ENCODE measurements around the gene SPAG17. TPM values are rescaled to one million over a fixed set of nuclear protein-coding genes. Genes with fewer than 3 reads are reported as not detected.
A peak's percentile ranks its signal among the peaks of the same experiment; 100 is the strongest.

The SPAG17 gene
- total RNA-seq, 1 experiment from 2014 or later: not detected

DNA sequence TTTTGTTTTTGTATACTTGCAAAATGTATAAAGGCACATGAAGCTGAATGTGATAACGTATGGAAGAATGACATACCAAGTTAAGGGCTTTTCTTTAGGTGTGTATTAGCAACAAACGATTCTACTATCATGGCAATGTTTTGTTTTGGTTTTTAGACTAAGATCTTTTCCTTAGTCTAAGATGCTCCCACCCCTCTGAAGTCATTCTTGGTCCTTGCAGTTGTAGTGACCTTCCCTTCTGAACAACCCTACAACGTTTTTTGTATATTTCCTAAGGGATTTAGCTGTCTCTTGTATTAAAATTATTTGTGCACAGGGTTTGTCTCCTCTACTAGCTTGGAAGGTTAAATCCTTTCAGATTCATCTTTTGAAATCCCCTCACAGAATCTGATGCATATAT is 61.0 kb downstream of the SPAG17 start:
- Histone ChIP-seq H2AFZ (ENCODE audit: low read length) (no peak overlapping the region), H3K9me2 (replicated peaks; ENCODE audit: low read length) (no peaks in the 10 kb centered on the region), H3K36me3 (ENCODE audit: low read depth, low read length) (no peaks in the 10 kb centered on the region), H3K79me2 (ENCODE audit: low read length) (no peaks in the 10 kb centered on the region), H4K20me1 (ENCODE audit: low read length) (no peaks in the 10 kb centered on the region), H3K4me3 (ENCODE audit: low read length) (no peak overlapping the region), H3F3A (ENCODE audit: low read length, unreplicated experiment) (no peaks in the 10 kb centered on the region), H3K9ac (ENCODE audit: low read length) (no peak overlapping the region), H3K27ac (ENCODE audit: low read length) (no peak overlapping the region), H3K27me3 (ENCODE audit: low read length) (no peaks in the 10 kb centered on the region), H3K4me1 (ENCODE audit: insufficient read depth, low read length) (peaks cover 34% of the 10 kb centered on the region), H3K4me2 (ENCODE audit: low read length) (no peak overlapping the region), H3K9me3 (ENCODE audit: low read length) (no peaks in the 10 kb centered on the region)
- CTCF ChIA-PET: no interaction called here
- DNase-seq: no peak
- POLR2A ChIA-PET (ENCODE audit: unreplicated experiment): no interaction called here
- ATAC-seq: no peak
- BruUV-seq (replicated peaks): no TSS peak
- intact Hi-C loops (cut with micrococcal nuclease): no loop called here
- TF ChIP-seq, protein P1, sequence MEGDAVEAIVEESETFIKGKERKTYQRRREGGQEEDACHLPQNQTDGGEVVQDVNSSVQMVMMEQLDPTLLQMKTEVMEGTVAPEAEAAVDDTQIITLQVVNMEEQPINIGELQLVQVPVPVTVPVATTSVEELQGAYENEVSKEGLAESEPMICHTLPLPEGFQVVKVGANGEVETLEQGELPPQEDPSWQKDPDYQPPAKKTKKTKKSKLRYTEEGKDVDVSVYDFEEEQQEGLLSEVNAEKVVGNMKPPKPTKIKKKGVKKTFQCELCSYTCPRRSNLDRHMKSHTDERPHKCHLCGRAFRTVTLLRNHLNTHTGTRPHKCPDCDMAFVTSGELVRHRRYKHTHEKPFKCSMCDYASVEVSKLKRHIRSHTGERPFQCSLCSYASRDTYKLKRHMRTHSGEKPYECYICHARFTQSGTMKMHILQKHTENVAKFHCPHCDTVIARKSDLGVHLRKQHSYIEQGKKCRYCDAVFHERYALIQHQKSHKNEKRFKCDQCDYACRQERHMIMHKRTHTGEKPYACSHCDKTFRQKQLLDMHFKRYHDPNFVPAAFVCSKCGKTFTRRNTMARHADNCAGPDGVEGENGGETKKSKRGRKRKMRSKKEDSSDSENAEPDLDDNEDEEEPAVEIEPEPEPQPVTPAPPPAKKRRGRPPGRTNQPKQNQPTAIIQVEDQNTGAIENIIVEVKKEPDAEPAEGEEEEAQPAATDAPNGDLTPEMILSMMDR (conservative IDR thresholded peaks at IDR 0.05; ENCODE audit: low read depth, low read length): no peak
- TF ChIP-seq EZH2phosphoT487 (IDR thresholded peaks at IDR 0.05; ENCODE audit: borderline replicate concordance, low read length): no peak
- TF ChIP-seq EZH2 (IDR thresholded peaks at IDR 0.05; ENCODE audit: low read length, unreplicated experiment): no peak

- ATAC-seq: no peak
- H3K4me3 ChIP-seq (ENCODE audit: low read length): no peak overlapping the region
- H3K4me1 ChIP-seq (ENCODE audit: insufficient read depth, low read length): peaks cover 34% of the 10 kb centered on the region
- TF ChIP-seq EZH2 (IDR thresholded peaks at IDR 0.05; ENCODE audit: low read length, unreplicated experiment): no peak
- TF ChIP-seq EZH2phosphoT487 (IDR thresholded peaks at IDR 0.05; ENCODE audit: borderline replicate concordance, low read length): no peak
- TF ChIP-seq, protein P1 (conservative IDR thresholded peaks at IDR 0.05; ENCODE audit: low read depth, low read length): no peak
- DNase-seq: no peak
- intact Hi-C loops (cut with micrococcal nuclease): no loop called here
- CTCF ChIA-PET: no interaction called here
- POLR2A ChIA-PET (ENCODE audit: unreplicated experiment): no interaction called here
- H3K36me3 ChIP-seq (ENCODE audit: low read depth, low read length): no peaks in the 10 kb centered on the region
- no peaks in the 10 kb centered on the region for H3K9me3 ChIP-seq (ENCODE audit: low read length)
- peak overlapping the region; percentile 34; the same call in 1 of the 2 replicates for H3K27ac ChIP-seq (ENCODE audit: low read length)
- no peaks in the 10 kb centered on the region for H3K79me2 ChIP-seq (ENCODE audit: low read length)
- H3F3A ChIP-seq (ENCODE audit: low read length, unreplicated experiment): no peaks in the 10 kb centered on the region
- no peak overlapping the region for H2AFZ ChIP-seq (ENCODE audit: low read length)
- no peaks in the 10 kb centered on the region for H3K9me2 ChIP-seq (replicated peaks; ENCODE audit: low read length)
- no peak overlapping the region for H3K9ac ChIP-seq (ENCODE audit: low read length)
- no TSS peak for BruUV-seq (replicated peaks)
- H3K27me3 ChIP-seq (ENCODE audit: low read length): no peaks in the 10 kb centered on the region
- H4K20me1 ChIP-seq (ENCODE audit: low read length): no peaks in the 10 kb centered on the region
- H3K4me2 ChIP-seq (ENCODE audit: low read length): no peak overlapping the region; the same call in 1 of the 2 replicates
Measured at GRCh38 chr1:118123116-118123839, 61.8 kb downstream of the SPAG17 start.
